ENCODE results near the gene GZMB. TPM values are rescaled to one million over a fixed set of nuclear protein-coding genes. Genes with fewer than 3 reads are reported as not detected.

The GZMB gene
- total RNA-seq, 4 donors from 2014 or later, result 2.5 to 2.6 TPM; not detected in 2

DNA sequence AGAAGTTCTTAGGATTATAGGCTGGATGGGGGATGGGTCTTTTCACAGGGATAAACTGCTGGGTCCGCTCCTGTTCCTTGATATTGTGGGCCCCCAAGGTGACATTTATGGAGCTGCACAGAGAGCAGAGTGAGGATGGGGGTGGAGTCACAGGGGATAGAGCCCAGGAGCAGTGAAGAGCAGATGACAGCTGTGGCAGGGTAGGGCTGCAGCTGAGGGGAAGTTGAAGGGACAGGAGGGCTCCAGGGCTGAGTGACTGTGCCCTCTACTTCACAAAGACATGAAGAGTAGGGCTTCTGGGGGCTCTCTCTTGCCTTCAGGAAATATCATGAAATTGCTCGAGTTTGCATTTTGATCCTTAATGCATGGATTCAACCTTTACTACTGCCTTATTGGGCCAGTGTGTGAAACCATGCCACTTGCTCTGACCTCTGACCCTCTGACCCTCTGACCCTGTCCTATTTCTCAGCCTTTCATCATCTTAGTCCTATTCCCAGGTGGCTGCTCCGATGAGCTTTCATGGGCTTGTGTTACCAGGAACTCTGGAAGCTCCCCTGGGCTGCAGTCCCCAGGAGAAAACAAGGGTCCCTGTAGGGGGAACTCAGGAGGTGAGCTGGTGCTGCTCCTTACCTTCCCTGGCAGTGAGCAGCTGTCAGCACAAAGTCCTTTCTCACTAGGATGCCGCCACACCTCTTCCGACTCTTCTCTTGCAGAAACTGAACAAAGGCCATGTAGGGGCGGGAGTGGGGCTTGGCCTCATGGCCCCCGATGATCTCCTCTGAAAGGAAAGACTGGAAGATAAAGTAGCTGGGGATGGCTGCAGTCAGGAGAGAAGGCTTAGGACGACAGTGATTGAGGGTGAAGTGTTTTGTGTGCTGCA is 26.1 kb downstream of the GZMB start:
- Histone ChIP-seq H3K9me3 (no peaks in the 10 kb centered on the region), H3K36me3 (no peaks in the 10 kb centered on the region), H3K4me3 (no peak overlapping the region), H3K27ac (no peak overlapping the region), H3K4me1 (no peaks in the 10 kb centered on the region), H3K27me3 (no peaks in the 10 kb centered on the region)
- TF ChIP-seq, protein P1, sequence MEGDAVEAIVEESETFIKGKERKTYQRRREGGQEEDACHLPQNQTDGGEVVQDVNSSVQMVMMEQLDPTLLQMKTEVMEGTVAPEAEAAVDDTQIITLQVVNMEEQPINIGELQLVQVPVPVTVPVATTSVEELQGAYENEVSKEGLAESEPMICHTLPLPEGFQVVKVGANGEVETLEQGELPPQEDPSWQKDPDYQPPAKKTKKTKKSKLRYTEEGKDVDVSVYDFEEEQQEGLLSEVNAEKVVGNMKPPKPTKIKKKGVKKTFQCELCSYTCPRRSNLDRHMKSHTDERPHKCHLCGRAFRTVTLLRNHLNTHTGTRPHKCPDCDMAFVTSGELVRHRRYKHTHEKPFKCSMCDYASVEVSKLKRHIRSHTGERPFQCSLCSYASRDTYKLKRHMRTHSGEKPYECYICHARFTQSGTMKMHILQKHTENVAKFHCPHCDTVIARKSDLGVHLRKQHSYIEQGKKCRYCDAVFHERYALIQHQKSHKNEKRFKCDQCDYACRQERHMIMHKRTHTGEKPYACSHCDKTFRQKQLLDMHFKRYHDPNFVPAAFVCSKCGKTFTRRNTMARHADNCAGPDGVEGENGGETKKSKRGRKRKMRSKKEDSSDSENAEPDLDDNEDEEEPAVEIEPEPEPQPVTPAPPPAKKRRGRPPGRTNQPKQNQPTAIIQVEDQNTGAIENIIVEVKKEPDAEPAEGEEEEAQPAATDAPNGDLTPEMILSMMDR (IDR thresholded peaks at IDR 0.05), result no peak
- TF ChIP-seq POLR2A (IDR thresholded peaks at IDR 0.05), result no peak
- no peak for TF ChIP-seq EP300 (IDR thresholded peaks at IDR 0.05; ENCODE audit: low read depth)
- no peak for TF ChIP-seq POLR2AphosphoS5 (IDR thresholded peaks at IDR 0.05)
- 50 to 68% methylated on average over 1 to 8 of the region's 8 CpGs for WGBS, 2 donors (ENCODE audit: low coverage in 1 of 2)
- intact Hi-C loops (cut with DNase I; ENCODE audit: low total_unique reads), result no loop called here
- DNase-seq, result no peak
- in situ Hi-C loops (cut with MboI; ENCODE audit: low pct_ligation_motif_present in 1 of 4, low pct_unique_long_range_greater_than_20kb in 1 of 4, low sequenced_read_pairs in 3 of 4), result no loop called here

DNA sequence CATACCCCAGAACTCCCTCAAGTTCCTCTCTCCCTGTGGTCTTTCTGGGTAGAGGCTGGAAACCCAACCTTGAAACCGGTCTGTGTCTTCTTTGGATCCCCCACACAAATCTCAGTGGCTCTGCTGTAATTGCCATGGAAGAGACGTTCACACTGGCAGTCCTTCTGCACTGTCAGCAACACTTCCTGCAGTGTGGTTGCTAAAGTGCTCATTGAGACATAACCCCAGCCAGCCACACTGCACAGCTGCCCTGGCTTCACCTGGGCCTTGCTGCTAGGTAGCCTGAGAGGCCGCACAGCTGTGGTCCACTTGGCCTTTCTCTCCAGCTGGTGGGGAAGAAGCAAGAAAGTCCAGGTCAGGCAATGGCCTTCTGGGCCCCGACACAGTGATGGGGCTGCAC is 26.9 kb downstream of the GZMB start:
- H3K4me1 ChIP-seq, result no peaks in the 10 kb centered on the region
- H3K27ac ChIP-seq, result no peak overlapping the region
- intact Hi-C loops (cut with DNase I; ENCODE audit: low total_unique reads), result no loop called here
- no peak for DNase-seq
- H3K4me3 ChIP-seq, result no peak overlapping the region
- 69% methylated on average over 4 of the region's 4 CpGs; no CpG with 5 or more reads in 1 of the 2 donors for WGBS, 2 donors (ENCODE audit: low coverage in 1 of 2)
- H3K27me3 ChIP-seq, result no peaks in the 10 kb centered on the region
- H3K9me3 ChIP-seq, result no peaks in the 10 kb centered on the region
- in situ Hi-C loops (cut with MboI; ENCODE audit: low pct_ligation_motif_present in 1 of 4, low pct_unique_long_range_greater_than_20kb in 1 of 4, low sequenced_read_pairs in 3 of 4), result no loop called here
- TF ChIP-seq POLR2A (IDR thresholded peaks at IDR 0.05) (no peak), EP300 (IDR thresholded peaks at IDR 0.05; ENCODE audit: low read depth) (no peak), POLR2AphosphoS5 (IDR thresholded peaks at IDR 0.05) (no peak)
- TF ChIP-seq, protein P1 (IDR thresholded peaks at IDR 0.05), result no peak
- H3K36me3 ChIP-seq, result no peaks in the 10 kb centered on the region

DNA sequence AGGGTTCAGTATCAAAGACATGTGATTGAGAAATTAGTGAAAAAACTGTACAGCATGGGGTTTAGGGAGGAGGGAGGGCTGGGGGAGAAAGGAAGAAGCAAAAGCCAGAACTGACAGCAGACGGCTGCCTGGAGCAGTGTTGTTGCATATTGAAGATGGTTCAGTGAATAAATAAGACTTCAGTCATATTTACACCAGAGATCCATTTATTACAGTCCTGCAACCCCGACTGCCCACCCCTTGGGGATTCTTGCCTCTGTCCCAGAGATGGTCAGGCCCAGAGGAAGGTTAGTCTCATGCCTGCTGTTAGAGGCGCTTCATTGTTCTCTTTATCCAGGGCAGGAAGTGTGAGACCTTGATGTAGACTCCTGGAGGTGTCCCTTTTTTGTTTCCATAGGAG is 27.7 kb downstream of the GZMB start:
- WGBS, 2 donors (ENCODE audit: low coverage in 1 of 2), result 55 to 70% methylated on average over 3 of the region's 3 CpGs

DNA sequence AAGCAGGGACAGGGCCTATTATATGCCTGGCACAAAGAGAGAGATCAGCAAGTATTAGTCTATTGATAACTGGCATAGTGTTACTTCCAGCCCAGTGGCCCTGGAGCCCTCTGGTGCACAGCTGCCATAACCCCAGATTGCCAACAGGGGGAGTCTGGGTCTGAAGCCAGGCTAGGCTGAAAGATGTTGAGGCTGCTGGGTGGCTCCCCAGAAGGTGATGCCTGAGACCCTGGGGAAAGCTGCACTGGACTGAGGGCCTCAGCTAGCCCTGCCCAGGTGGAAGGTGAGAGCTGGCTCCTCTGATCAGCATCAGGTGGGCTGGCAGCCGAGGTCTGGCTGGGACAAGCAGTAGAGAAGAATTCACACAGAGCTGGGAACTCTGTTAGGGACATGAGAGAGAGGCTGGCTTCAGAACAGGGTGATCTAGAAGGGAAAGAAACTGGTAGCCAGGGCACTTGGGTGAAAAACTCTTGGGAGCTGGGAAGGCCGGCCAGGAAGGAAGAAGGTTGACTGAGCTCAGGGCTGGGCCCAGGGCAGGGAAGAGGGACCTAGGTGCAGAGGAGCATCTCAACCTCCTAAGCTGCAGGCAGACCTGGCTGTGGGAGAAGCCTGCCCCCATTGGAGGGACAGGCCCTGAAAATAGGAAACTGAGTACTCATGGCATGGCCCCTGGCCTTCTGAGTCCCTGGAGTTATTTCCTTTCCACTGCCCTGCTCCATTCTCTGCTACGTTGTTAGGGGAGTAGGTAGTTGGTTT is 28.4 kb downstream of the GZMB start:
- Histone ChIP-seq H3K9me3 (no peaks in the 10 kb centered on the region), H3K27ac (no peak overlapping the region), H3K36me3 (no peaks in the 10 kb centered on the region), H3K4me1 (no peaks in the 10 kb centered on the region), H3K4me3 (no peak overlapping the region), H3K27me3 (no peaks in the 10 kb centered on the region)
- no peak for TF ChIP-seq POLR2A (IDR thresholded peaks at IDR 0.05)
- TF ChIP-seq, protein P1 (IDR thresholded peaks at IDR 0.05), result peak; percentile 52 to 69 (median 64)
- DNase-seq, result peak; percentile 40
- WGBS, 2 donors (ENCODE audit: low coverage in 1 of 2), result 59 to 80% methylated on average over 2 to 3 of the region's 3 CpGs
- intact Hi-C loops (cut with DNase I; ENCODE audit: low total_unique reads) (no loop called here), in situ Hi-C loops (cut with MboI; ENCODE audit: low pct_ligation_motif_present in 1 of 4, low pct_unique_long_range_greater_than_20kb in 1 of 4, low sequenced_read_pairs in 3 of 4) (no loop called here)

More for the DNA sequence above, 27.7 kb downstream of the GZMB start:
- intact Hi-C loops (cut with DNase I; ENCODE audit: low total_unique reads) (no loop called here), in situ Hi-C loops (cut with MboI; ENCODE audit: low pct_ligation_motif_present in 1 of 4, low pct_unique_long_range_greater_than_20kb in 1 of 4, low sequenced_read_pairs in 3 of 4) (no loop called here)
- Histone ChIP-seq H3K36me3 (no peaks in the 10 kb centered on the region), H3K27me3 (no peaks in the 10 kb centered on the region), H3K4me3 (no peak overlapping the region), H3K9me3 (no peaks in the 10 kb centered on the region), H3K27ac (no peak overlapping the region), H3K4me1 (no peaks in the 10 kb centered on the region)
- no peak for DNase-seq
- TF ChIP-seq EP300 (IDR thresholded peaks at IDR 0.05; ENCODE audit: low read depth) (no peak), POLR2A (IDR thresholded peaks at IDR 0.05) (no peak), POLR2AphosphoS5 (IDR thresholded peaks at IDR 0.05) (no peak)
- TF ChIP-seq, protein P1 (IDR thresholded peaks at IDR 0.05), result no peak
